Neural cell (in vitro differentiated cells): ENCODE results near the gene DERL3. TPM values are rescaled to one million over a fixed set of nuclear protein-coding genes. Genes with fewer than 3 reads are reported as not detected.

ENCODE experiments used
- H2AFZ ChIP-seq: fragments of 200-600, 300-800 bp; sonication (generic), shearing (Covaris generic); 2 replicates; pipeline ENCODE4 v1.6.0; 2014; ENCODE audit warnings: low read depth, mild to moderate bottlenecking, antibody characterized with exemption, low read length, moderate library complexity
- H3F3A ChIP-seq: fragments of 200-600 bp; shearing (Covaris generic); 2 replicates; pipeline ENCODE4 v1.6.1; 2016; ENCODE audit warnings: mild to moderate bottlenecking, moderate library complexity, mixed read lengths, antibody characterized with exemption, low read length; ENCODE audit not compliant: insufficient read depth, poor library complexity, severe bottlenecking
- H3K27ac ChIP-seq: fragments of 200-600, 300-800 bp; sonication (generic), shearing (Covaris generic); 2 replicates; pipeline ENCODE4 v1.5.1; 2014; ENCODE audit warnings: mild to moderate bottlenecking, low read length, moderate library complexity
- H3K27me3 ChIP-seq: fragments of 300-800, 200-600 bp; sonication (generic), shearing (Covaris generic); 2 replicates; pipeline ENCODE4 v1.6.0; 2014; ENCODE audit warnings: mild to moderate bottlenecking, low read depth, low read length, moderate library complexity; ENCODE audit not compliant: insufficient read depth
- H3K36me3 ChIP-seq: fragments of 300-800, 200-600 bp; sonication (generic), shearing (Covaris generic); 2 replicates; pipeline ENCODE4 v1.5.1; 2014; ENCODE audit warnings: mild to moderate bottlenecking, antibody characterized with exemption, low read length, moderate library complexity; ENCODE audit not compliant: insufficient read depth
- H3K4me2 ChIP-seq: fragments of 300-800, 200-600 bp; sonication (generic), shearing (Covaris generic); 2 replicates; pipeline ENCODE4 v1.6.0; 2014; ENCODE audit warnings: mild to moderate bottlenecking, low read length
- H3K4me3 ChIP-seq: fragments of 300-800, 200-600 bp; sonication (generic), shearing (Covaris generic); 2 replicates; pipeline ENCODE4 v1.5.1; 2014; ENCODE audit warnings: mild to moderate bottlenecking, low read length, moderate library complexity
- H3K79me2 ChIP-seq: fragments of 200-600 bp; shearing (Covaris generic); replicated peaks from 2 replicates; pipeline ENCODE4 v1.6.0; 2014; ENCODE audit warnings: mild to moderate bottlenecking, low read length, moderate library complexity; ENCODE audit not compliant: insufficient read depth
- H3K9ac ChIP-seq: fragments of 300-800, 200-600 bp; sonication (generic), shearing (Covaris generic); 2 replicates; pipeline ENCODE4 v1.6.1; 2016; ENCODE audit warnings: mild to moderate bottlenecking, low read length, mixed read lengths
- H3K9me2 ChIP-seq: fragments of 200-600 bp; shearing (Covaris generic); 2 replicates; pipeline ENCODE4 v1.6.1; 2016; ENCODE audit warnings: mild to moderate bottlenecking, low read length, mixed read lengths; ENCODE audit not compliant: insufficient read depth
- H3K9me3 ChIP-seq: fragments of 200-600, 300-800 bp; sonication (generic), shearing (Covaris generic); 2 replicates; pipeline ENCODE4 v1.6.1; 2016; ENCODE audit warnings: mild to moderate bottlenecking, mixed run types, low read length, moderate library complexity, mixed read lengths
- H4K20me1 ChIP-seq: fragments of 200-600 bp; shearing (Covaris generic); 2 replicates; pipeline ENCODE4 v1.6.1; 2016; ENCODE audit warnings: mild to moderate bottlenecking, mixed run types; ENCODE audit not compliant: insufficient read depth
- EP300 ChIP-seq: fragments of 450-650 bp; conservative IDR thresholded peaks from 2 replicates; pipeline ENCODE4 v1.6.1; 2014; ENCODE audit warnings: antibody characterized with exemption, mild to moderate bottlenecking, moderate library complexity; ENCODE audit not compliant: poor library complexity, severe bottlenecking
- EZH2 ChIP-seq: fragments of 200-600, 300-800 bp; shearing (Covaris generic), sonication (generic); IDR thresholded peaks from 2 replicates; pipeline ENCODE4 v1.6.1; 2014; ENCODE audit warnings: antibody characterized with exemption, low read length, borderline replicate concordance, mild to moderate bottlenecking; ENCODE audit not compliant: insufficient read depth, poor library complexity, severe bottlenecking
- MXI1 ChIP-seq: fragments of 450-650 bp; conservative IDR thresholded peaks from 2 replicates; pipeline ENCODE4 v1.6.1; 2014; ENCODE audit warnings: antibody characterized with exemption, mild to moderate bottlenecking; ENCODE audit not compliant: poor library complexity, severe bottlenecking
- POLR2AphosphoS5 ChIP-seq: IDR thresholded peaks from 2 replicates; pipeline ENCODE4 v1.6.1; 2012
- RAD21 ChIP-seq: fragments of 450-650 bp; conservative IDR thresholded peaks from 2 replicates; pipeline ENCODE4 v1.6.1; 2014; ENCODE audit warnings: antibody characterized with exemption, mild to moderate bottlenecking, moderate library complexity
- SMC3 ChIP-seq: fragments of 450-650 bp; conservative IDR thresholded peaks from 2 replicates; pipeline ENCODE4 v1.6.1; 2014; ENCODE audit warnings: antibody characterized with exemption, mild to moderate bottlenecking, moderate library complexity; ENCODE audit not compliant: poor library complexity
- TAF1 ChIP-seq: IDR thresholded peaks from 2 replicates; pipeline ENCODE4 v1.6.1; 2012; ENCODE audit warnings: low read depth
- polyA plus RNA-seq: library from polyadenylated mRNA; depleted of rRNA; stranded (reverse); fragments of >200 nt; gene quantifications from 2 replicates; pipeline ENCODE4 v1.2.3, GENCODE V29; 2014
- TF ChIP-seq, protein P1 (sequence below): fragments of 450-650 bp; IDR thresholded peaks from 2 replicates; pipeline ENCODE4 v1.5.1; 2014; ENCODE audit warnings: antibody characterized with exemption, mild to moderate bottlenecking, moderate library complexity; ENCODE audit not compliant: poor library complexity, severe bottlenecking
- TF ChIP-seq, protein P2 (sequence below): IDR thresholded peaks from 2 replicates; pipeline ENCODE4 v1.6.1; 2012; ENCODE audit warnings: borderline replicate concordance

The DERL3 gene
- polyA plus RNA-seq, 1 donor from 2014 or later: 0.84 TPM

DNA sequence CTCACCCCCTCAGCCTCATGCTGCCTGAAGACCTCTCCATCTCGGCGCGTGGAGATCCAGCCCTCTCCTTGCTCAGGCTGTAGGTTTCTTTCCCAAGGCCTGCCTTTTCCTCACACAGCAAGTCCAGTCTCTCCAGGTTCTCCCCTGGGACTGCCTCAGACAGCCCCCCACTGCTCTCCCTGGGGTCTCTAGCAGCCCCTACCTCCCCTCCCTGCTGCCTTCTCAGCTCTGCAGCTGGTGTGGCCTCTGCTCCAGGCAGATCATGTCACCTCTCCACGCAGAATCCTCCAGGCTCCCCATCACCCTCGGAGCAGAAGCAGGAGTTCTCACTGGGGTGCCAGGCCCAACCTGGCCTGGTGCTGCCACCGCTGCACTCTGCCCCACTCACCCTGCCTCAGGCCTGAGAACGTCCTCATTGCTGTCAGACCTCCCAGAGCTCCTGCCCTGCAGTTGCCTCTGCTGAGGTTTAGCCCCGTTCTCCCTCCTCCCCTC is 36.9 kb downstream of the DERL3 start:
- no peaks in the 10 kb centered on the region for H3K27me3 ChIP-seq
- no peak overlapping the region for H3K9ac ChIP-seq
- H3K9me3 ChIP-seq: no peaks in the 10 kb centered on the region
- H3K9me2 ChIP-seq: no peaks in the 10 kb centered on the region
- H3K79me2 ChIP-seq: no peaks in the 10 kb centered on the region
- peaks cover 13% of the 10 kb centered on the region for H3K36me3 ChIP-seq
- H3K4me3 ChIP-seq: no peak overlapping the region
- H3K4me2 ChIP-seq: no peak overlapping the region
- H3F3A ChIP-seq: no peaks in the 10 kb centered on the region
- H2AFZ ChIP-seq: no peak overlapping the region
- no peak overlapping the region for H3K27ac ChIP-seq
- H4K20me1 ChIP-seq: no peaks in the 10 kb centered on the region
- TF ChIP-seq RAD21 (no peak), EP300 (no peak), POLR2AphosphoS5 (no peak), EZH2 (no peak), TAF1 (no peak), SMC3 (no peak), MXI1 (no peak)
- TF ChIP-seq, protein P1, sequence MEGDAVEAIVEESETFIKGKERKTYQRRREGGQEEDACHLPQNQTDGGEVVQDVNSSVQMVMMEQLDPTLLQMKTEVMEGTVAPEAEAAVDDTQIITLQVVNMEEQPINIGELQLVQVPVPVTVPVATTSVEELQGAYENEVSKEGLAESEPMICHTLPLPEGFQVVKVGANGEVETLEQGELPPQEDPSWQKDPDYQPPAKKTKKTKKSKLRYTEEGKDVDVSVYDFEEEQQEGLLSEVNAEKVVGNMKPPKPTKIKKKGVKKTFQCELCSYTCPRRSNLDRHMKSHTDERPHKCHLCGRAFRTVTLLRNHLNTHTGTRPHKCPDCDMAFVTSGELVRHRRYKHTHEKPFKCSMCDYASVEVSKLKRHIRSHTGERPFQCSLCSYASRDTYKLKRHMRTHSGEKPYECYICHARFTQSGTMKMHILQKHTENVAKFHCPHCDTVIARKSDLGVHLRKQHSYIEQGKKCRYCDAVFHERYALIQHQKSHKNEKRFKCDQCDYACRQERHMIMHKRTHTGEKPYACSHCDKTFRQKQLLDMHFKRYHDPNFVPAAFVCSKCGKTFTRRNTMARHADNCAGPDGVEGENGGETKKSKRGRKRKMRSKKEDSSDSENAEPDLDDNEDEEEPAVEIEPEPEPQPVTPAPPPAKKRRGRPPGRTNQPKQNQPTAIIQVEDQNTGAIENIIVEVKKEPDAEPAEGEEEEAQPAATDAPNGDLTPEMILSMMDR: no peak
- TF ChIP-seq, protein P2, sequence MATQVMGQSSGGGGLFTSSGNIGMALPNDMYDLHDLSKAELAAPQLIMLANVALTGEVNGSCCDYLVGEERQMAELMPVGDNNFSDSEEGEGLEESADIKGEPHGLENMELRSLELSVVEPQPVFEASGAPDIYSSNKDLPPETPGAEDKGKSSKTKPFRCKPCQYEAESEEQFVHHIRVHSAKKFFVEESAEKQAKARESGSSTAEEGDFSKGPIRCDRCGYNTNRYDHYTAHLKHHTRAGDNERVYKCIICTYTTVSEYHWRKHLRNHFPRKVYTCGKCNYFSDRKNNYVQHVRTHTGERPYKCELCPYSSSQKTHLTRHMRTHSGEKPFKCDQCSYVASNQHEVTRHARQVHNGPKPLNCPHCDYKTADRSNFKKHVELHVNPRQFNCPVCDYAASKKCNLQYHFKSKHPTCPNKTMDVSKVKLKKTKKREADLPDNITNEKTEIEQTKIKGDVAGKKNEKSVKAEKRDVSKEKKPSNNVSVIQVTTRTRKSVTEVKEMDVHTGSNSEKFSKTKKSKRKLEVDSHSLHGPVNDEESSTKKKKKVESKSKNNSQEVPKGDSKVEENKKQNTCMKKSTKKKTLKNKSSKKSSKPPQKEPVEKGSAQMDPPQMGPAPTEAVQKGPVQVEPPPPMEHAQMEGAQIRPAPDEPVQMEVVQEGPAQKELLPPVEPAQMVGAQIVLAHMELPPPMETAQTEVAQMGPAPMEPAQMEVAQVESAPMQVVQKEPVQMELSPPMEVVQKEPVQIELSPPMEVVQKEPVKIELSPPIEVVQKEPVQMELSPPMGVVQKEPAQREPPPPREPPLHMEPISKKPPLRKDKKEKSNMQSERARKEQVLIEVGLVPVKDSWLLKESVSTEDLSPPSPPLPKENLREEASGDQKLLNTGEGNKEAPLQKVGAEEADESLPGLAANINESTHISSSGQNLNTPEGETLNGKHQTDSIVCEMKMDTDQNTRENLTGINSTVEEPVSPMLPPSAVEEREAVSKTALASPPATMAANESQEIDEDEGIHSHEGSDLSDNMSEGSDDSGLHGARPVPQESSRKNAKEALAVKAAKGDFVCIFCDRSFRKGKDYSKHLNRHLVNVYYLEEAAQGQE: no peak

DNA sequence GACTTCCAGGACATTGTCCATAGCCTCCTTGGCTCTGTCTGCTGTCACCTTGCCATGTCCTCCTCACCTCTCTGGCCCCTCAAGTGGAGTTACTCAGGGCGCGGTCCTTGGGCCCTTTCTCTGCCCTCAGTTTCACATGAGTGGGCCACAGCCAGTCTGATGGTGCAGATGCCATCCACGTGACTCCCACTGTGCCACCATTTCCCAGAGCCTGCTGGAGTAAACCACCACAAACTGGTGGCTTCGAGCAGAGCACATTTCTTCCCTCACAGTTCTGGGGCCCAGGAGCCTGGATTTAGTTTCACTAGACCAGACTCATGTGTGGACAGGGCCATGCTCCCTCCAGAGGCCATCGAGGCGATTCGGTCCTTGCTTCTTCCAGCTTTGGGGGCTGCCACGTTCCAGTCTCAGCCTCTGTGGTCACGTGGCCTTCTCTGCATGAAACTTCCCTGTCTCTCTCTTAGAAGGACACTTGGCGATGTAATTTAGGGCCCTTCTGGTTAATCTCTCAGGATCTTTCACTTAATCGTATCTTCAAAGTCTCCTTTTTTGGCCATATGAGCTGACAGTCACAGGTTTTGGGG is 37.5 kb downstream of the DERL3 start:
- Histone ChIP-seq H3F3A (no peaks in the 10 kb centered on the region), H3K9me3 (no peaks in the 10 kb centered on the region), H3K36me3 (peaks cover 13% of the 10 kb centered on the region), H4K20me1 (no peaks in the 10 kb centered on the region), H3K9me2 (no peaks in the 10 kb centered on the region), H3K9ac (no peak overlapping the region), H3K27ac (no peak overlapping the region), H3K79me2 (no peaks in the 10 kb centered on the region), H2AFZ (no peak overlapping the region), H3K27me3 (no peaks in the 10 kb centered on the region), H3K4me3 (no peak overlapping the region), H3K4me2 (no peak overlapping the region)
- TF ChIP-seq MXI1: no peak
- TF ChIP-seq RAD21: no peak
- no peak for TF ChIP-seq TAF1
